CD4-positive, alpha-beta T cell treated with Interleukin-15 for 4 hours (primary cell): ENCODE data around the gene LGALS14.
A peak's percentile ranks its signal among the peaks of the same experiment; 100 is the strongest.
"Not testable (repeated sequence)": the region's sequence is repeated elsewhere in the genome, so short reads cannot be mapped to it uniquely, and the experiment has no call there.

Experiments
- DNase-seq: peaks from one replicate; pipeline ENCODE4 v3.0.0-alpha.2; 2020; ENCODE audit warnings: low spot score

LGALS14 gene

GRCh38 chr19:39695759-39696158 is 8.5 kb upstream of the LGALS14 start:
- DNase-seq: no peak

GRCh38 chr19:39696387-39696786 is 7.9 kb upstream of the LGALS14 start:
- no peak for DNase-seq

GRCh38 chr19:39698535-39698934 is 5.7 kb upstream of the LGALS14 start:
- DNase-seq: no peak

- DNase-seq: no peak
Observed at GRCh38 chr19:39701291-39701690, 3.0 kb upstream of the LGALS14 start.

GRCh38 chr19:39705578-39706188 is 1.4 kb downstream of the LGALS14 start:
- peak; percentile 8 for DNase-seq

GRCh38 chr19:39708594-39708993 is 4.3 kb downstream of the LGALS14 start:
- no peak for DNase-seq

- no peak for DNase-seq
Observed at GRCh38 chr19:39709026-39709872, 5.0 kb downstream of the LGALS14 start.

- DNase-seq: no peak
Observed at GRCh38 chr19:39710333-39710890, 6.1 kb downstream of the LGALS14 start.

GRCh38 chr19:39720144-39720543 is 15.9 kb downstream of the LGALS14 start:
- not testable (repeated sequence) for DNase-seq

GRCh38 chr19:39725995-39726394 is 21.7 kb downstream of the LGALS14 start:
- DNase-seq: no peak

- no peak for DNase-seq
Observed at GRCh38 chr19:39727070-39727800, 23.0 kb downstream of the LGALS14 start.

GRCh38 chr19:39728040-39728439 is 23.8 kb downstream of the LGALS14 start:
- no peak for DNase-seq

GRCh38 chr19:39729594-39729993 is 25.3 kb downstream of the LGALS14 start:
- DNase-seq: no peak

GRCh38 chr19:39731685-39732084 is 27.4 kb downstream of the LGALS14 start:
- no peak for DNase-seq

- no peak for DNase-seq
Observed at GRCh38 chr19:39733841-39734240, 29.6 kb downstream of the LGALS14 start.

- no peak for DNase-seq
Observed at GRCh38 chr19:39735688-39736087, 31.4 kb downstream of the LGALS14 start.

- DNase-seq: no peak
Observed at GRCh38 chr19:39736088-39736487, 31.8 kb downstream of the LGALS14 start.

GRCh38 chr19:39737351-39737750 is 33.1 kb downstream of the LGALS14 start:
- no peak for DNase-seq

- no peak for DNase-seq
Observed at GRCh38 chr19:39737891-39738290, 33.6 kb downstream of the LGALS14 start, which contains the start of gene CLC. Gene CLC, minus strand, starts transcription at chr19:39738029. Its CDS starts 77 bp downstream, at chr19:39737952.

GRCh38 chr19:39738814-39739213 is 34.5 kb downstream of the LGALS14 start:
- no peak for DNase-seq

- DNase-seq: no peak
Observed at GRCh38 chr19:39740395-39740794, 36.1 kb downstream of the LGALS14 start.

- DNase-seq: no peak
Observed at GRCh38 chr19:39745643-39746042, 41.4 kb downstream of the LGALS14 start.
